ENCODE data around the gene NBPF1.
"Not testable (repeated sequence)": the region's sequence is repeated elsewhere in the genome, so short reads cannot be mapped to it uniquely, and the experiment has no call there.

NBPF1 gene

GRCh38 chr1:16516694-16517410, 96.5 kb downstream of the NBPF1 start:
- DNase-seq: not testable (repeated sequence)

DNA sequence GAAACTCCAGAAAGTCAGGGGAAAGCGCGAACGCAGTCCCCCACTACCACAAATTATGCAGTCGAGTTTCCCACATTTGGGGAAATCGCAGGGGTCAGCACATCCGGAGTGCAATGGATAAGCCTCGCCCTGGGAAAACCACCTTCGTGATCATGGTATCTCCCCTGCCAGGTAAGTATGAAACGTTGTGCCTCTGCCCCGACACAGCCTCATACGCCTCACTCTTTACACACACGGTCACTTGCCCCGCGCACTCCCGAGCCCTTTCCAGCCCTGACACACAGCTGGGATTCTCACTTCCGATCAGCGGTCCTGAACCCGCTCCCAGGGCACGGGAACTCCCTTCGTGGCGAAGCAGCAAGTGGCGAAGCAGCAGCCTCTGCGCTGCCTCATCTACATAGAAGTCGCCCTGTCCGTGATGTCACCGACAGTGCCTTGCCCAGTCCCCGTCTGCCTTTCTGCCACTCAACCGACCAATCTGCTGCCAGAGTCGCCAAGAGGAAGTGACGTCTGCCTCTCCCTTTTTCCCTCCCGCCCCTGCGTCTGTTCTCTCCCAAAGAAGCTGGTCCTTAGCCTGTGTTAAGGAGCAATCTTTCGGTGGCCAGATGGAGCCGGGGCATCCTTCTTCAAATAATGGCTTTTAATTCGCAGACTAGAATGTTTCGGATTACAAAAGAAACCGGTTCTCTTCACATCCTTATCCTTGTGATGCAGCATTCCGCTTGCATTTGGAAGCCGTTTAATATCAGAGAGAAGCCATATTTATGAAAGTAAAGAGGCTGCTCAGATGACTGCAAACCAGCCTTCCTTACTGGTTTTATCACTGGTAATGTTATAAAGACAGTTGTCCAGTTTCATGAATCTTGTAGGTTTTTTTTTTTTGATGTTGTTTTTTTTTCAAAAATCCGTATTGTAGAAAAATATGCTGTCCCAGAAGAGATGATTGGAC, 99.0 kb downstream of the NBPF1 start, which contains the start of gene RNU1-1:
Gene RNU1-1, minus strand, starts transcription at position 179 of the 949 bp plus-strand sequence.
- peak in 35 of 51 donors; percentile 37 to 98 (median 85) for DNase-seq

DNA sequence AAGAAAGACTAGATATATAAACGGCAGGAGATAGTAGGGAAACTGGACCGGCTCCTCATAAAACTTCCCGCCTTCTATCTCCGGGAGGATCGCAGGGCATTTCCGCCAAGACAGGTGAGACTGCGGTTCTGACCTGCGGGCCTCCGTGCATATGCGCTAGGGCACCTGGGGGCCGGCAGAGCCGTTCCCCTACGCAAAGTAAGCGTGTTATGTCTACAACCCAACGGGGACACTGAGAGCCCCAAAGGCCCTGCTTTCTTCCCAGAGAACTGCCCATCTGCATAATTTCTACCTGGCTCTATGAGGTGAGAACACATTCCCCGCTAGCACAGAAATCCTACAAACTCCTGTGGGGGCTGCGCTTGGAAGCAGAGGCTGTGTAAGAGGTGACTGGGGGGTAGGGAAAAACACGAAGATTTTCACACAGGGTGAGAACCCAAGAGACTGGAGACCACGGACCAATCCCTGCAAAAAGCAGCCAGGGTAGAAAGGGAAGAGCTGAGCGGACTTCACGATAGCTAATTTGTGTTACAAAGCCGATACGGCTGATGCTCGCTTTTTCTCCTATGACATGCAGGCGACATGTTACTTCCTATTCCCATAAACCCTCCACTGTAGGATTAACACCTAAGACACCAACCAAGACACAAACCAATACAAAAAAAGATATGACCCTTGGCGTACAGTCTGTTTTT, 99.8 kb downstream of the NBPF1 start:
- peak in 10 of 51 donors; percentile 18 to 92 (median 65) for DNase-seq

- not testable (repeated sequence) for DNase-seq
These were observed 100.5 kb downstream of the NBPF1 start for GRCh38 chr1:16512624-16513411.
